Suppressor macrophage (primary cell): ENCODE results near the gene MIEF1.

ENCODE experiments used
- DNase-seq, 4 experiments: peaks; one replicate each; pipeline ENCODE4 v3.0.0-alpha.2; 2020 to 2022

The MIEF1 gene

GRCh38 chr22:39470451-39471291, 31.4 kb upstream of the MIEF1 start:
- DNase-seq = no peak

GRCh38 chr22:39471381-39472141, 30.5 kb upstream of the MIEF1 start:
- peak in 3 of 4 experiments; percentile 41 to 49 (median 42) for DNase-seq

- peak in 3 of 4 experiments; percentile 27 to 30 (median 27) for DNase-seq
These were observed 29.2 kb upstream of the MIEF1 start for GRCh38 chr22:39472570-39473556.

GRCh38 chr22:39473851-39474250, 28.2 kb upstream of the MIEF1 start:
- no peak for DNase-seq

GRCh38 chr22:39474351-39475111, 27.6 kb upstream of the MIEF1 start:
- DNase-seq = no peak

- no peak for DNase-seq
These were observed 26.8 kb upstream of the MIEF1 start for GRCh38 chr22:39475337-39475736.

- no peak for DNase-seq
These were observed 26.2 kb upstream of the MIEF1 start for GRCh38 chr22:39475902-39476301.

GRCh38 chr22:39476664-39477063, 25.4 kb upstream of the MIEF1 start:
- DNase-seq = no peak

- DNase-seq = no peak
These were observed 24.5 kb upstream of the MIEF1 start for GRCh38 chr22:39477542-39477941.

- peak in 2 of 4 experiments; percentile 55 to 65 for DNase-seq
These were observed 23.6 kb upstream of the MIEF1 start for GRCh38 chr22:39478441-39478850.

- no peak for DNase-seq
These were observed 22.8 kb upstream of the MIEF1 start for GRCh38 chr22:39479254-39479653.

GRCh38 chr22:39480557-39480956, 21.5 kb upstream of the MIEF1 start:
- DNase-seq = no peak

GRCh38 chr22:39481054-39481453, 21.0 kb upstream of the MIEF1 start:
- no peak for DNase-seq

- no peak for DNase-seq
These were observed 20.5 kb upstream of the MIEF1 start for GRCh38 chr22:39481595-39481994.

- DNase-seq = peak in 1 of 4 experiments; percentile 14
These were observed 19.3 kb upstream of the MIEF1 start for GRCh38 chr22:39482768-39483167.

GRCh38 chr22:39486951-39487825, 14.9 kb upstream of the MIEF1 start:
- DNase-seq = no peak

GRCh38 chr22:39487826-39488520, 14.1 kb upstream of the MIEF1 start:
- DNase-seq = no peak

- DNase-seq = no peak
These were observed 13.5 kb upstream of the MIEF1 start for GRCh38 chr22:39488563-39489083.
